Retinal pigment epithelial cell (primary cell): ENCODE data around the gene PPIA.

Experiments
- DNase-seq: peaks from one replicate; pipeline ENCODE4 v3.0.0-alpha.2; 2010; ENCODE audit warnings: low read depth
- H3K4me3 ChIP-seq: 2 replicates; pipeline ENCODE4 v1.5.1; 2011; ENCODE audit warnings: mild to moderate bottlenecking, low read length, control low read depth, moderate library complexity
- CTCF ChIP-seq: conservative IDR thresholded peaks from 2 replicates; pipeline ENCODE4 v1.5.1; 2011; ENCODE audit warnings: low read depth, low read length, control low read depth, inconsistent platforms

PPIA gene

DNA sequence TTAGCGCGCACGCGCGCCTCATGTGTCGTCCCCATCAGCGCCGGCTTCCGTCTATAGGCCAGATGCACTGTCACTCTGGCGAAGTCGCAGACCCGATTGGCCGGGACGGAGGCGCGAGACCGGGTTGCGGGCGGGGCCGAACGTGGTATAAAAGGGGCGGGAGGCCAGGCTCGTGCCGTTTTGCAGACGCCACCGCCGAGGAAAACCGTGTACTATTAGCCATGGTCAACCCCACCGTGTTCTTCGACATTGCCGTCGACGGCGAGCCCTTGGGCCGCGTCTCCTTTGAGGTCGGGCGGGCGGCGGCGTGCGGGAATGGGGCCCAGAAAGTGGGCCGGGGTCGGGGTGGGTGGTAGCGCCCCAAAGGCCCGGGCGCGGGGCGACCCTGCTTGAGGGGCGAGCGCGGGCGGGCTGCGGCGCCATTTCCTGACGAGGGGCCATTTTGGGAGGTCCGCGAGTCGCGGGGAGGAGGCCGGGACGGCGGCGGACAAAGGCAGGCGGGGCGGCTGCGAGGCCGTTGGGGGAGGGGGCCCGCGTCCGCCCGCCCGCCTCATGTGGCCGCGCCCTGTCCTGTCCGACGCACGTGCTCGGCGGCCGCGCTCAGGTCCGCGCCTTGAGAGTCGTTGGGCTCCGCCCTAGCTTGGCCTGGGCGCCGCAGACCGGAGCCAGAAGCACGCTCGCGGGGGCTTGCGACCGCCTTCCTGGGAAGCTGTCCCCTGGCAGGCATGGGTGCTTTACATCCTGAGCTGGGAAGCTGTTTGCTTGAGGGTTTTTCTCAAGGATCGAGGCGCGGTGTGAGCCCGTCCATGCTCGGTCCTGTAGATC is at the start of gene PPIA:
Gene PPIA (plus strand): TSS at position 178 of the 825 bp plus-strand sequence. CDS start 44 bp downstream, at position 222.
- peak within 1 kb of the TSS; percentile 71 for H3K4me3 ChIP-seq
- no peak for TF ChIP-seq CTCF
- DNase-seq: peak; percentile 95

DNA sequence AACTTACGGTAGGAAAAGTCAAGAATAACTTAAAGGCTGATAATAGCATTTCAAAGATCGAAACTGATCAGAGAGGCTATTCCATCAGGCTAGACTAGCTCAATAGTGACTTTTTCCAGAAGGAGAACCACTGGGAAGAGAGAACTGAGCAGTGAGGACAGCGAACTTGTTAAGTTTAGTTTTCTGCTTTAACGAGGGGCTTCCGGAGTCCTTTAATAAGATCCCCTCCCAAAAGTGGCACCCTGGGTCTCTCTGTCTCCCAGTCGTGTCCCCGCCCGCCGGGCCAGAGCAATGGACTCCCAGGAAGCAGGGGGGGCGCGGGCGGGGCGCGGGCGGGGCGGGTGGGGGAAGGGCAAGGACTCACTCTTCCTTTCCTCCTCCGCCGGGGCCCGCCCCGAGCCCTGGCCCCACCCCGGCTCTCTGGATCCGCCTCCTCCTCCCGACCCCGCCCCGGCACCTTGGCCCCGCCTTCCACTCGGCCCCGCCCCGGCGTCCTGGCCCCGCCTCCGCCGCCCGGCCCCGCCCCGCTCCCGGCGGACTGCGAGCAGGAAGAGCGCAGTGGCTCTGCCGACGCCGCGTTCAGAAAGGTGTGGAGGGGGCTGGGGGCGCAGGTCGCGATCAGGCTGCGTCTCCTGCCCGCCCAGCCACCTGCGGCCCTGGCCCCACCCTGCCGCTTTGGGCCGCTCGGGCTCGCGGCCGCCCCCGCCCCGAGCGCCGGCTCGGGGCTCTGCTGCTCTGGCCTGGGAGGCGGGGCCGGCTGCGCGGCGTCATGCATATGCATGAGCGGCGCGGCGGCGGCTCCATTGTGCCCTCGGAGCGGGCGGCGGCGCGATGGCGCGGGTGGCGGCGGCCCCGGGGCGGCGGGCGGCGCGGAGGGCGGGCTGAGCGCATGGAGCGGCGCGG is 48.2 kb upstream of the PPIA start, which contains the start of gene ZMIZ2:
Gene ZMIZ2 (plus strand): TSS at position 803 of the 903 bp plus-strand sequence. CDS start 7,403 bp downstream, outside the sequence.
- no peak for TF ChIP-seq CTCF

GRCh38 chr7:44748948-44749731 is 47.3 kb upstream of the PPIA start:
- peak overlapping the region; percentile 80 for H3K4me3 ChIP-seq
- DNase-seq: no peak
- no peak for TF ChIP-seq CTCF

More for the DNA sequence above, 48.2 kb upstream of the PPIA start, which contains the start of gene ZMIZ2:
- peak within 1 kb of the TSS; percentile 80 for H3K4me3 ChIP-seq
- peak; percentile 42 for DNase-seq

GRCh38 chr7:44749992-44750391 is 46.5 kb upstream of the PPIA start:
- H3K4me3 ChIP-seq: peak overlapping the region; percentile 80
- DNase-seq: no peak
- no peak for TF ChIP-seq CTCF

GRCh38 chr7:44750424-44750823 is 46.1 kb upstream of the PPIA start:
- H3K4me3 ChIP-seq: no peak overlapping the region
- DNase-seq: no peak
- no peak for TF ChIP-seq CTCF

GRCh38 chr7:44750921-44751571 is 45.4 kb upstream of the PPIA start:
- DNase-seq: no peak
- no peak overlapping the region for H3K4me3 ChIP-seq
- TF ChIP-seq CTCF: no peak
